Sigmoid colon (tissue), 4 donors: ENCODE results near the gene NISCH.

ENCODE experiments used
- POLR2A ChIP-seq, 2 donors: fragments of 450-650 bp; IDR thresholded peaks; one replicate each; pipeline ENCODE4 v1.6.1; 2016; ENCODE audit warnings: antibody characterized with exemption in 2 of 2, mild to moderate bottlenecking in 2 of 2, moderate library complexity in 2 of 2
- POLR2AphosphoS5 ChIP-seq, 4 donors: sonication (generic); formaldehyde crosslinking; IDR thresholded peaks; one replicate each; pipeline ENCODE4 v1.6.1; 2017; ENCODE audit warnings: antibody characterized with exemption in 4 of 4
- TF ChIP-seq, protein P1 (sequence below), 4 experiments: fragments of 450-650 bp in 3 of 4; fragments of 200-600 bp in 1 of 4; IDR thresholded peaks; one replicate each; pipeline ENCODE4 v1.5.1; 2016 to 2019; ENCODE audit warnings: antibody characterized with exemption in 4 of 4, mild to moderate bottlenecking in 3 of 4, moderate library complexity in 2 of 4

DNA sequence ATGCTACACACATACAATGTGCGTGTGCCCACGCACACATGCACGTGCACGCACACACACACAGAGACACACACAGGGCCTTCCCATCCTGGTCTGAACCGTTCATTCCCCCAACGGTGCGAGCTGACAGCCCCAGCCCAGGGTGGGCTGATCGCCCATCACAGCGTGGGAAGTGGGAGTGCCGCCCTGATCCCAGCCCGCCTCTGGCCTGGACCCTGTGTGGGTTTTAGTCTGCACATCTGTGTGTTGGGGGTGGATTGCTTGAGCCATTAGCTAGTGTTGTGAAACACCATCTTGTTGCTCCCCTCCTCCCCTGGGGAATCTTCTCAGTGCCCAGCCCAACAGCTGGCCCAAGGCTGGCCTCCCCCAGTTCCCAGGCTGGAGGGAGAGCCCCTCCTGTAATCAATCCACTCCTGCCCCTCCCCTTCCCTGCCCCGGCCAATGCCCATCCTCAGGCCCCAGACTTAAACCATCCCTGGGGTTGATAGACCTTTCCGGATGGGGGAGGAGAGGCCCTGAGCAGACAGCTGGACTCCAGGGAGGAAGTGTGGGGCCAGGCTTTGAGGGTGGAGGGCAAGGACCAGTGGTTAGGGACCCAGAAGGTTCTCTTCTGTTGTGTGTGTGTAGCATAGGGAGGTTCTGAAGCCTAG, 18.8 kb upstream of the NISCH start:
- TF ChIP-seq POLR2A (IDR thresholded peaks at IDR 0.05) (no peak), POLR2AphosphoS5 (IDR thresholded peaks at IDR 0.05) (no peak)
- TF ChIP-seq, protein P1, sequence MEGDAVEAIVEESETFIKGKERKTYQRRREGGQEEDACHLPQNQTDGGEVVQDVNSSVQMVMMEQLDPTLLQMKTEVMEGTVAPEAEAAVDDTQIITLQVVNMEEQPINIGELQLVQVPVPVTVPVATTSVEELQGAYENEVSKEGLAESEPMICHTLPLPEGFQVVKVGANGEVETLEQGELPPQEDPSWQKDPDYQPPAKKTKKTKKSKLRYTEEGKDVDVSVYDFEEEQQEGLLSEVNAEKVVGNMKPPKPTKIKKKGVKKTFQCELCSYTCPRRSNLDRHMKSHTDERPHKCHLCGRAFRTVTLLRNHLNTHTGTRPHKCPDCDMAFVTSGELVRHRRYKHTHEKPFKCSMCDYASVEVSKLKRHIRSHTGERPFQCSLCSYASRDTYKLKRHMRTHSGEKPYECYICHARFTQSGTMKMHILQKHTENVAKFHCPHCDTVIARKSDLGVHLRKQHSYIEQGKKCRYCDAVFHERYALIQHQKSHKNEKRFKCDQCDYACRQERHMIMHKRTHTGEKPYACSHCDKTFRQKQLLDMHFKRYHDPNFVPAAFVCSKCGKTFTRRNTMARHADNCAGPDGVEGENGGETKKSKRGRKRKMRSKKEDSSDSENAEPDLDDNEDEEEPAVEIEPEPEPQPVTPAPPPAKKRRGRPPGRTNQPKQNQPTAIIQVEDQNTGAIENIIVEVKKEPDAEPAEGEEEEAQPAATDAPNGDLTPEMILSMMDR (IDR thresholded peaks at IDR 0.05) = no peak
